GM13977 (cell line): Measurements from ENCODE around the gene LSM10.
A peak's percentile ranks its signal among the peaks of the same experiment; 100 is the strongest.

ENCODE experiments used
- DNase-seq: peaks from one replicate; pipeline ENCODE4 v3.0.0; 2012; ENCODE audit warnings: low spot score
- in situ Hi-C: fragments of 300-500 bp; cut with MboI; formaldehyde crosslinking; loops from one replicate; pipeline ENCODE4 v1.12.0; 2022; ENCODE audit warnings: low sequenced_read_pairs, low pct_unique_long_range_greater_than_20kb, mixed read lengths, inconsistent platforms; ENCODE audit not compliant: unreplicated experiment
- TF ChIP-seq, protein P1 (sequence below): IDR thresholded peaks from 2 replicates; pipeline ENCODE4 v1.5.1; 2012; ENCODE audit warnings: mild to moderate bottlenecking, control low read depth; ENCODE audit not compliant: insufficient read depth; ENCODE audit errors: extremely low read depth, missing control alignments

Gene LSM10

DNA sequence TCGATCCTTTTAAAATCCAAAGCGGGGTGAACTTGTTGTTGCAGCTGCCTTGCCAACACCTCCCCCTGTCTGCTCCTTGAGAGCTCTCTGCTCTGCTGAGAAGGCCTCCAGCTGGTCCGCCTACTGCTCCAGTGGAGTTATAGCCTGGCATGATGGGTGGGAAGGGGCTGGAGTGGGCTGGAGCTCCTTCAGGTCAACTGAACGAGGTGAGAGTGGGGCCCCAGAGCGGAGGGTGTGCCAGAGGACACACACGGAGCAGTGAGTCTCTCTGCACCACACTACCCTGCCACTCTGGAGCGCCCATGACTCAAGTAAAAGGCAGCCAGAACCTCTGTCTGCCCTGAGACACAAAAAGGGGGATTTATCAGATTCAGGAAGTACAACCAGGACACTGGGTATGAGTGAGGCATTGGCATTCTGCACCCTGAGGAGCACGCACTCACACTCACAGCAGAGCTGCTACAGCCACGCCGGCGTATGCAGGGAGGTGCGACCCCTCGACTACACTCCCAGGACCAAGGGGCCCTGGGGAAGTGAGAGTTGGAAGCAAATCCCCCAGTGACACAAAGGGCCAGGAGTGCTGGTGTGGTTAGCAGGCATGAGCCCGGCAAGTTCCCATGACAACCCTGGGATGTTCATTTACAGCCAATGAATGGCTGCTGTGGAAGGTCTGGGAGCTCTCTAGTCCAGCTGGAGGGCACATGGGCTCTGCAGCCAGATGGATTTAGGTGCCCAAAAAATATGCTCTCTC is 46.3 kb downstream of the LSM10 start:
- no peak for DNase-seq
- in situ Hi-C loops = no loop called here
- TF ChIP-seq, protein P1, sequence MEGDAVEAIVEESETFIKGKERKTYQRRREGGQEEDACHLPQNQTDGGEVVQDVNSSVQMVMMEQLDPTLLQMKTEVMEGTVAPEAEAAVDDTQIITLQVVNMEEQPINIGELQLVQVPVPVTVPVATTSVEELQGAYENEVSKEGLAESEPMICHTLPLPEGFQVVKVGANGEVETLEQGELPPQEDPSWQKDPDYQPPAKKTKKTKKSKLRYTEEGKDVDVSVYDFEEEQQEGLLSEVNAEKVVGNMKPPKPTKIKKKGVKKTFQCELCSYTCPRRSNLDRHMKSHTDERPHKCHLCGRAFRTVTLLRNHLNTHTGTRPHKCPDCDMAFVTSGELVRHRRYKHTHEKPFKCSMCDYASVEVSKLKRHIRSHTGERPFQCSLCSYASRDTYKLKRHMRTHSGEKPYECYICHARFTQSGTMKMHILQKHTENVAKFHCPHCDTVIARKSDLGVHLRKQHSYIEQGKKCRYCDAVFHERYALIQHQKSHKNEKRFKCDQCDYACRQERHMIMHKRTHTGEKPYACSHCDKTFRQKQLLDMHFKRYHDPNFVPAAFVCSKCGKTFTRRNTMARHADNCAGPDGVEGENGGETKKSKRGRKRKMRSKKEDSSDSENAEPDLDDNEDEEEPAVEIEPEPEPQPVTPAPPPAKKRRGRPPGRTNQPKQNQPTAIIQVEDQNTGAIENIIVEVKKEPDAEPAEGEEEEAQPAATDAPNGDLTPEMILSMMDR = no peak

DNA sequence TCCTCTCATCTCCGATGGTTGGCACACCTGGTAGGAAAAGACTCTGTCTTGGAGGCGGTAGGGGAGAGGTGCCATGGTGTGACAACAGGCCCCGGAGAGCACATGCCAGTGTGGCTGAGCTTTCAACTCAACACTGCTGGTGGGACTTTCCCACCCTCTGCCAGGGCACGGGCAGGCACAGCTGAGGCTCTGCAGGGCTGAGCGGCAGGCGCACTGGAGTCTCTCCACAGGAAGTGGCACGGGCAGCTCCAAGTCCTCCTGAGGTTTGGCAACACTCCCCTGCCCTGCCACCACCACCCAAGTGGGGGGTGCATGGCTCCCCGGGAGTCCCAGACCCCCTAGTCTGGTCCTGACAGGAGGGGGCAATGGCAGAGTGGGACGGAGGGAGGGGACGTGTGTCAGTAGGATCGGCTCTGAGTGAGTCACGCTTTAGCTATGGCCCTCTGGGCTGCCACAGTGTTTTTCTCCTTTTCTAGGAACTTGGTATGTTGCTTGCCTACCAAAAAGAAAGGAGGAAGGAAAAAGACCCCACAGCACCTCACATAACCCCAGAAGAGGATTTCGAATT is 47.0 kb downstream of the LSM10 start:
- TF ChIP-seq, protein P1 = no peak
- no peak for DNase-seq
- in situ Hi-C loops = no loop called here

GRCh38 chr1:36349839-36350238 is 47.9 kb downstream of the LSM10 start:
- no peak for DNase-seq
- in situ Hi-C loops = no loop called here
- TF ChIP-seq, protein P1 = no peak

GRCh38 chr1:36349241-36349671 is 48.5 kb downstream of the LSM10 start:
- in situ Hi-C loops = no loop called here
- TF ChIP-seq, protein P1 = no peak
- peak; percentile 80 for DNase-seq

- no peak for DNase-seq
- TF ChIP-seq, protein P1 = no peak
- in situ Hi-C loops = no loop called here
These were observed 50.9 kb downstream of the LSM10 start for GRCh38 chr1:36346741-36347370.

DNA sequence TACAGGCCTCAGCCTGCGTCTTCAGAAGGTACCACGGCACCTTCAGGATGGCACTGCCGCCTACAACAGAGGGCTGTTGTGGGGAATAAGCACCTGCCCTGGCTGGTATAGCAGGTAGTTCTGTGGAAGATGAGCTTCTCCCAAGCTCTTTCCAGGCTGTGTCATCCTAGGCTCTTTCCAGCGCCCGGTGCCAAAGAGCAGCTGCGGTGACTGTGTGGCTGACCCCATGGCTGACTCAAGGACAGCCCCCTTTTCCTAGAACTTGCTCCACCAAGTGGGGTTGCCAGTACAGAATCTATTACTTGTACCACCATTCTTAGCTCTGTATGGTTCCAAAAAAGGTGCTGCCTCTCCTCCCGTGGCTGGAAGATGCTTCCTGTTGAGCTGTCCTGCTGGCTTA is 52.4 kb downstream of the LSM10 start:
- TF ChIP-seq, protein P1 = no peak
- DNase-seq = no peak
- in situ Hi-C loops = no loop called here
